H4 (cell line): Measurements from ENCODE around the gene ZNF100. TPM values are rescaled to one million over a fixed set of nuclear protein-coding genes. Genes with fewer than 3 reads are reported as not detected.
A peak's percentile ranks its signal among the peaks of the same experiment; 100 is the strongest.
"Not testable (repeated sequence)": the region's sequence is repeated elsewhere in the genome, so short reads cannot be mapped to it uniquely, and the experiment has no call there.

Experiments
- DNase-seq: peaks from one replicate; pipeline ENCODE4 v3.0.0-alpha.2; 2015; ENCODE audit warnings: low spot score
- total RNA-seq: library from RNA; depleted of rRNA; stranded (reverse); fragments of >200 nt; shearing (Covaris generic); gene quantifications from 2 replicates; pipeline ENCODE4 v1.2.3, GENCODE V29; 2014; rRNA removed

Gene ZNF100
- 4.0 and 5.1 TPM in 2 replicates for total RNA-seq

- peak; percentile 90 for DNase-seq
These were observed at the start of gene ZNF100 for GRCh38 chr19:21767065-21767800. ZNF100 (minus strand) TSS chr19:21767579; CDS start chr19:21767429, 150 bp downstream.

GRCh38 chr19:21812448-21812847 is 45.1 kb upstream of the ZNF100 start:
- DNase-seq = no peak

GRCh38 chr19:21808400-21809000 is 41.1 kb upstream of the ZNF100 start:
- DNase-seq = not testable (repeated sequence)

- DNase-seq = no peak
These were observed 22.2 kb upstream of the ZNF100 start for GRCh38 chr19:21789466-21790085.

- no peak for DNase-seq
These were observed 19.6 kb upstream of the ZNF100 start for GRCh38 chr19:21786936-21787335.

GRCh38 chr19:21775792-21776191 is 8.4 kb upstream of the ZNF100 start:
- DNase-seq = not testable (repeated sequence)

- DNase-seq = not testable (repeated sequence)
These were observed 694 bp downstream of the ZNF100 start for GRCh38 chr19:21766705-21767064.

- no peak for DNase-seq
These were observed 2.2 kb downstream of the ZNF100 start for GRCh38 chr19:21765151-21765550.

GRCh38 chr19:21761547-21761946 is 5.8 kb downstream of the ZNF100 start:
- DNase-seq = not testable (repeated sequence)

GRCh38 chr19:21758296-21758695 is 9.1 kb downstream of the ZNF100 start:
- DNase-seq = no peak

GRCh38 chr19:21755555-21755954 is 11.8 kb downstream of the ZNF100 start:
- DNase-seq = not testable (repeated sequence)

GRCh38 chr19:21751384-21751783 is 16.0 kb downstream of the ZNF100 start:
- DNase-seq = no peak

GRCh38 chr19:21750586-21751128 is 16.7 kb downstream of the ZNF100 start:
- DNase-seq = no peak

GRCh38 chr19:21749090-21749489 is 18.3 kb downstream of the ZNF100 start:
- no peak for DNase-seq

- no peak for DNase-seq
These were observed 19.3 kb downstream of the ZNF100 start for GRCh38 chr19:21748088-21748487.

- no peak for DNase-seq
These were observed 26.8 kb downstream of the ZNF100 start for GRCh38 chr19:21740559-21740958.

- DNase-seq = not testable (repeated sequence)
These were observed 40.2 kb downstream of the ZNF100 start for GRCh38 chr19:21726942-21727747.

- no peak for DNase-seq
These were observed 53.6 kb downstream of the ZNF100 start for GRCh38 chr19:21713761-21714160.

GRCh38 chr19:21709464-21709863 is 57.9 kb downstream of the ZNF100 start:
- no peak for DNase-seq

- not testable (repeated sequence) for DNase-seq
These were observed 59.5 kb downstream of the ZNF100 start for GRCh38 chr19:21707878-21708277.

- DNase-seq = no peak
These were observed 60.3 kb downstream of the ZNF100 start for GRCh38 chr19:21707065-21707464.

- DNase-seq = no peak
These were observed 62.0 kb downstream of the ZNF100 start for GRCh38 chr19:21705393-21705792.
